ENCODE data around the gene TP53I3. TPM values are rescaled to one million over a fixed set of nuclear protein-coding genes. Genes with fewer than 3 reads are reported as not detected.

TP53I3 gene
- total RNA-seq, 6 experiments from 2014 or later, result 5.2 to 20.4 (median 9.6) TPM

DNA sequence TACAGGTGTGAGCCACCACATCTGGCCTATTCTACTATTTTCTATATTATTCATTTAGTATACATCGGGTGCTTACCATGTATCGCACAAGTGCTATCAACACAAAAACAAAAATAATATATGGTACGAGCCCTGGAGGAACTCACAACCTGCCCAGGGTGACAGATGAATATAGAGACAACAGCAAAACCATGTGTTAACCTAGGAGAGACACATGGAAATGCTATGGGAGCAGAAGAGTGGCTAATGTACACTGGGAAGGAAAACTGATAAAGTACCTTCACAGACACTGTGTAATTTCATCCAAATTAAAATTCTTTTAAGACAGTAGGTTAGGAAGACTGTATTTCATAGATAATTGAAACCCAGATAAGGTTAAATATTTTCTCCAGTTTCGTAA lies 12.4 kb downstream of the TP53I3 start:
- Histone ChIP-seq H3K4me3 (no peak overlapping the region), H3K4me1 (peaks cover 0 to 6% (median 1%) of the 10 kb centered on the region in 4 donors), H3K36me3 (peaks cover 0 to 23% (median 12%) of the 10 kb centered on the region in 4 donors), H3K27me3 (no peaks in the 10 kb centered on the region), H3K27ac (no peak overlapping the region), H3K9me3 (no peaks in the 10 kb centered on the region)
- no peak for TF ChIP-seq POLR2A (IDR thresholded peaks at IDR 0.05)
- TF ChIP-seq, protein P1, sequence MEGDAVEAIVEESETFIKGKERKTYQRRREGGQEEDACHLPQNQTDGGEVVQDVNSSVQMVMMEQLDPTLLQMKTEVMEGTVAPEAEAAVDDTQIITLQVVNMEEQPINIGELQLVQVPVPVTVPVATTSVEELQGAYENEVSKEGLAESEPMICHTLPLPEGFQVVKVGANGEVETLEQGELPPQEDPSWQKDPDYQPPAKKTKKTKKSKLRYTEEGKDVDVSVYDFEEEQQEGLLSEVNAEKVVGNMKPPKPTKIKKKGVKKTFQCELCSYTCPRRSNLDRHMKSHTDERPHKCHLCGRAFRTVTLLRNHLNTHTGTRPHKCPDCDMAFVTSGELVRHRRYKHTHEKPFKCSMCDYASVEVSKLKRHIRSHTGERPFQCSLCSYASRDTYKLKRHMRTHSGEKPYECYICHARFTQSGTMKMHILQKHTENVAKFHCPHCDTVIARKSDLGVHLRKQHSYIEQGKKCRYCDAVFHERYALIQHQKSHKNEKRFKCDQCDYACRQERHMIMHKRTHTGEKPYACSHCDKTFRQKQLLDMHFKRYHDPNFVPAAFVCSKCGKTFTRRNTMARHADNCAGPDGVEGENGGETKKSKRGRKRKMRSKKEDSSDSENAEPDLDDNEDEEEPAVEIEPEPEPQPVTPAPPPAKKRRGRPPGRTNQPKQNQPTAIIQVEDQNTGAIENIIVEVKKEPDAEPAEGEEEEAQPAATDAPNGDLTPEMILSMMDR (IDR thresholded peaks at IDR 0.05), result no peak
- ATAC-seq (no peak), DNase-seq (no peak)
- intact Hi-C loops (cut with DNase I), result no loop called here
- 98% methylated on average over 4 of the region's 4 CpGs for WGBS (ENCODE audit: insufficient coverage, low coverage, low lambda C conversion rate, missing lambda C conversion rate)

DNA sequence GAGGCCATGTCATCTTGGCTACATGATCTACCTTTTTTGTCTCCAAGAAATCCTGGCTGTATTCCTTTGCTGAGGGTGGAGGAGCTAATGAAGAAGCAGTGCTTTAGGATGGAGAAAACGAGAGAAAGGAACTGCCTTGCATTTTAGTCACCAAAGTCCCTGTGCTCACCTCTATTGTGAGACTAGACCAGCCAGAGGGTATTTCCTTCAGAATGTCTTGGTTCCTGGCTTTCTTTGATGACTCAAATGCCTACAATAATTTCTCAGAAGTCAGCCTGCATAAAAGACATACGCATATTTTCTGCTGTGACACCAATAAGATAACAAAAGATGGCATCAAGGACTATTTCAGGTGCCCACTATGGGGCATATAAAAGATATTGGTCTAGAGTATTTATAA lies 19.3 kb downstream of the TP53I3 start:
- no peak for ATAC-seq
- Histone ChIP-seq H3K27me3 (no peaks in the 10 kb centered on the region), H3K36me3 (peaks cover 0 to 29% (median 13%) of the 10 kb centered on the region in 4 donors), H3K9me3 (no peaks in the 10 kb centered on the region), H3K27ac (no peak overlapping the region), H3K4me3 (no peak overlapping the region), H3K4me1 (no peaks in the 10 kb centered on the region)
- no peak for DNase-seq
- intact Hi-C loops (cut with DNase I), result no loop called here
- no peak for TF ChIP-seq POLR2A (IDR thresholded peaks at IDR 0.05)
- TF ChIP-seq, protein P1 (IDR thresholded peaks at IDR 0.05), result no peak
- 77% methylated on average over 2 of the region's 2 CpGs for WGBS (ENCODE audit: insufficient coverage, low coverage, low lambda C conversion rate, missing lambda C conversion rate)

- no peaks in the 10 kb centered on the region for H3K4me1 ChIP-seq
- H3K4me3 ChIP-seq, result no peak overlapping the region
- no peaks in the 10 kb centered on the region for H3K27me3 ChIP-seq
- intact Hi-C loops (cut with DNase I), result no loop called here
- WGBS (ENCODE audit: insufficient coverage, low coverage, low lambda C conversion rate, missing lambda C conversion rate), result 88% methylated on average over 4 of the region's 4 CpGs
- ATAC-seq (no peak), DNase-seq (no peak)
- TF ChIP-seq, protein P1 (IDR thresholded peaks at IDR 0.05), result no peak
- TF ChIP-seq POLR2A (IDR thresholded peaks at IDR 0.05), result no peak
- H3K27ac ChIP-seq, result no peak overlapping the region
- no peaks in the 10 kb centered on the region for H3K36me3 ChIP-seq
- H3K9me3 ChIP-seq, result no peaks in the 10 kb centered on the region
These were observed 25.9 kb downstream of the TP53I3 start for GRCh38 chr2:24058564-24059271.

DNA sequence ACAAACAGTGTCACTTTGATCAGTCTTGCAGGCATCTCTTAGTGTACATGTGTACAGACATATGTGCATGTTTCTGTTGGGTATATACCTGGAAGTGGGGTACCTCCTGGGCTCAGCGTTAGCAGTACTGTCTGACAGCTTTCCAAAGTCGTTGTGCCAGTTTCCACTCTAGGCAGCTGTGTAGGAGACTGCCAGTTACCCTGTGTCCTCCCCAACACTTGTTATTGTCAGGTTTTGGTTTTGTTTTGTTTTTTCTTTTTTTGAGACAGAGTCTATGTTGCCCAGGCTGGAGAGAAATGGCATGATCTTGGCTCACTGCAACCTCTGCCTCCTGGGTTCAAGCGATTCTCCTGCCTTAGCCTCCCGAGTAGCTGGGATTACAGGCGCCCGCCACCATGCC lies 28.9 kb downstream of the TP53I3 start:
- Histone ChIP-seq H3K9me3 (no peaks in the 10 kb centered on the region), H3K36me3 (no peaks in the 10 kb centered on the region), H3K4me3 (no peak overlapping the region), H3K27me3 (no peaks in the 10 kb centered on the region), H3K27ac (no peak overlapping the region), H3K4me1 (peaks cover 0 to 15% (median 0%) of the 10 kb centered on the region in 4 donors)
- TF ChIP-seq POLR2A (IDR thresholded peaks at IDR 0.05), result no peak
- TF ChIP-seq, protein P1 (IDR thresholded peaks at IDR 0.05), result no peak
- ATAC-seq (no peak), DNase-seq (no peak)
- intact Hi-C loops (cut with DNase I), result no loop called here
- 96% methylated on average over 4 of the region's 6 CpGs for whole genome bisulfite sequencing (ENCODE audit: insufficient coverage, low coverage, low lambda C conversion rate, missing lambda C conversion rate)
